Hepatocyte (in vitro differentiated cells): ENCODE data around the gene CACNA1B.

Source experiments
- CTCF ChIP-seq: fragments of 200-600 bp; sonication (generic); IDR thresholded peaks from 2 replicates; pipeline ENCODE4 v1.5.1; 2016; ENCODE audit warnings: antibody characterized with exemption, mild to moderate bottlenecking; ENCODE audit not compliant: poor library complexity
- EZH2 ChIP-seq: fragments of 200-600 bp; sonication (generic); IDR thresholded peaks from 2 replicates; pipeline ENCODE4 v1.6.1; 2016; ENCODE audit warnings: antibody characterized with exemption, mild to moderate bottlenecking, borderline replicate concordance

- TF ChIP-seq CTCF, result no peak
- TF ChIP-seq EZH2, result no peak
Observed at GRCh38 chr9:138112791-138113600, 235.4 kb downstream of the CACNA1B start.
